GM19025 (cell line): Measurements from ENCODE around the gene HMCN2.
"Not testable (repeated sequence)": the region's sequence is repeated elsewhere in the genome, so short reads cannot be mapped to it uniquely, and the experiment has no call there.

Experiments
- ATAC-seq: cut with Tn5 transposase; IDR thresholded peaks from one replicate; pipeline ENCODE4 v1.9.1; 2021; ENCODE audit warnings: mild to moderate bottlenecking, low read depth, moderate library complexity; ENCODE audit not compliant: unreplicated experiment

The HMCN2 gene

GRCh38 chr9:130263601-130264413 lies 1.8 kb upstream of the HMCN2 start:
- ATAC-seq = no peak

- no peak for ATAC-seq
Observed at GRCh38 chr9:130264414-130265350, 878 bp upstream of the HMCN2 start.

DNA sequence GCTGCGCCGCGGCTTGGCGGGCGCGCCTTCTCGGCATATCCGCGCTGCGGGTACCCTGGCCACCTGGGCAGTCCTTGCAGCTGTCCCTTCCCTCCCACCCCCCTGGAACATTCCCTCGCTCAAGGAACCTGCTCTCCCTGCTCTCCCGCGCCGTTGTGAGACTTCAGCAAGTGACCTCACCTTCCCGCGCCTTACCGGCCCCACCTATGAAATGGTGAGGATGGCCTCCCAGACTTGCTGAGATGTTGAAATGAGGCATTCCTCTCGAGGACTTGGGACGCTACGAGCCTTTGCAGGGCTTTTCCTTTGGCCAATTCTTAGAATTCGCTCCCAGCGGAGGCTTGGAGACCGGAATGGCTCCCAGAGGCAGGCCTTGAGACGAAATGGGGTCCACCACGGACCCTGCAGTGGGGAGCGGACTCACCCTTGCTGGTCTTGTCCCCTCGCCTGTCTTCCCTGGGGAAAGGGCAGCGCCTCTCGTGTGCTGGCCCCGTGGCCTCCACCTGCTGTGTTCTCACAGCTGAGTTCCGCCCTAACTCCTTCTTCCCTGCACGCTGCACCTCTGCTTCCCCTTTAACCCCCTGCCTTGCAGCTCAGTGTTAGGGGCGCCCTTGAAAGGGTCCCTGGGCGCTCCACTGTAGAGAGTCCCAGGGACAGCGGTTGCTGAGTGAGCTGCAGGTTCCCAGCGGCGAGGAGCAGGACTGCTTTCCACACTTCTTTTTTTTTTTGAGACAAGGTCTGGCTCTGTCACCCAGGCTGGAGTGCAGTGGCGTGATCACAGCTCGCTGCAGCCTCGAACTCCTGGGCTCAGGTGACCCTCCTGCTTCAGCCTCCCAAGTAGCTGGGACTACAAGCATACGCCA lies 907 bp downstream of the HMCN2 start:
- no peak for ATAC-seq

DNA sequence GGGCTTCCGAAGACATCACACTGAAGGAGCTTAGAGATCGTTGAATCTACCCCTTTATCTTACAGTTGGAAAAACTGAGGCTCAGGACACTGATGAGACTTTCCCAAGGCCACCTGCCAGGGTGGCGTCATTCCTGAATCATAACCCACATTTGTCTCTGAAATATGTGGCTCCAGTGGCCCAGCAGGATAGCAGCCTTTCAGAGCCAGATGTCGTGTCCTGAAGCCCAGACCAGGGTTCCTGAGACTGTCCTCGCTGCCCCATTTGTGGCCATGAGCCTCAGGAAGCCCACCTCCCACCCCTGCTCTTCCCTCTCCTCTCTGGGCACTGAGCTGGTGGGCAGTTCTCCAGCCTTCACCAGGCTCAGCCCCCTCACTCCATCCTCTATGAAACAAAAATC lies 2.4 kb downstream of the HMCN2 start:
- no peak for ATAC-seq

- ATAC-seq = no peak
Observed at GRCh38 chr9:130268521-130269211, 3.1 kb downstream of the HMCN2 start.

GRCh38 chr9:130271473-130271872 lies 5.9 kb downstream of the HMCN2 start:
- ATAC-seq = no peak

GRCh38 chr9:130275156-130275555 lies 9.6 kb downstream of the HMCN2 start:
- ATAC-seq = no peak

- no peak for ATAC-seq
Observed at GRCh38 chr9:130276121-130276520, 10.6 kb downstream of the HMCN2 start.

DNA sequence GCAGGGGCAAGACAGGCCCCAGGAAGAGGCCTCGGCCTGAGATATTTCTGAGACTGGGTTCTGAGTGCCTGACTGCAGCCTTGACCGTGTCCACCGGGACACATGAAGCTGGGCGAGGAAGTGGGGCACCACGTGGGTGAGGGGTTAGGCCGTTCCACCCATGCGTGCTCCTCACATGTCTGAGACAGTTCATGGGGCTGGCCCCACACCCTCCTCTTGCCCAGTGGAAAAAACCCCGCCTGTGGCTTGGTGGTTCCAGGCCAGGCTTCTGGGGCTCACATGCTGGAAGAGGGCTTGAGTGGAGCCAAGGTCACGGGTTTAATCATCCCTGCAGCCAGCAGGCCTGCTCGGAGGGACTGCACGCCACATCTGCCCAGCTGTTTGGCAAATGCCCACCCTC lies 11.4 kb downstream of the HMCN2 start:
- ATAC-seq = no peak

DNA sequence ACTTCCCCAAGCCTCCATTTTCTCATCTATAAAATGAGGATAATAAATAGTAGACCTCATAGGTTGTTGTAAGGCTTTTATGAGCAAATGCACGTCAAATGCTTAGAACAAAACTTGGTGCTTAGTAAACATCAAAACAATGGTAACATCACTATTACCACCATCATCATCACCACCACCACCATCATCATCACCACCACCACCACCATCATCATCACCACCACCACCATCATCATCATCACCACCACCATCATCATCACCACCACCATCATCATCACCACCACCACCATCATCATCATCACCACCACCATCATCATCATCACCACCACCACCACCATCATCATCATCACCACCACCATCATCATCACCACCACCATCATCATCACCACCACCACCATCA lies 12.0 kb downstream of the HMCN2 start:
- ATAC-seq = not testable (repeated sequence)

DNA sequence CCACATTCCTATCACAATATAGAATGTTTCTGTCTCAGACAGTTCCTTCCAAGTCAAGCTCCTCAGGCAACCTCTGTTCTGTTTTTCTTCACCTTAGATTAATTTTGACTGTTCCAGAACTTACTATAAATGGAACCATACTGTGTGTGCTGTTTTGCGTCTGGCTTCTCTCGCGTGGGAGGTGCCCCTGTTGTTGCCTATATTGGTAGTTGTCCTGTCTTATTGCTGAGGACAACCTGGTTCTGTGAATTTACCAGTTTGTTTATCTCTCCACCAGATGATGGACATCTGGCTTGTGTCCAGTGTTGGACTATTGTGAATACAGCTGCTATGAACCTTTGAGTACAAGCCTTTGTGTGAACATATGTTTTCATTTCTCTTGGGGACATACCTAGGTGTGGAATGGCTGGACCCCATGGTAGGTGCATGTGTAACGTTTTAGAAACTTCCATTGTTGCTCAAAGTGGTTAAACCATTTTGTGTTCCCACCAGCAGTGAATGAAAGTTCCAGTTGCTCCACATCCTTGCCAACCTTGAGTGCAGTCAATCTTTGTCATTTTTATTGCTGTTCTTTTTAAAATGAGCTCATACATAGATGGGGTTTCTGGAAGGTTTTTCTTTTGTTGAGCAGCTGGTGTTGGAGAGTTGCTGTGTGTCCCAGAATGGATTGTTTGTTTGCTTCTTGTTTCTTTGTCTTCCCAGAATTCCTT lies 18.1 kb downstream of the HMCN2 start:
- ATAC-seq = no peak

GRCh38 chr9:130284249-130284625 lies 18.7 kb downstream of the HMCN2 start:
- ATAC-seq = no peak

DNA sequence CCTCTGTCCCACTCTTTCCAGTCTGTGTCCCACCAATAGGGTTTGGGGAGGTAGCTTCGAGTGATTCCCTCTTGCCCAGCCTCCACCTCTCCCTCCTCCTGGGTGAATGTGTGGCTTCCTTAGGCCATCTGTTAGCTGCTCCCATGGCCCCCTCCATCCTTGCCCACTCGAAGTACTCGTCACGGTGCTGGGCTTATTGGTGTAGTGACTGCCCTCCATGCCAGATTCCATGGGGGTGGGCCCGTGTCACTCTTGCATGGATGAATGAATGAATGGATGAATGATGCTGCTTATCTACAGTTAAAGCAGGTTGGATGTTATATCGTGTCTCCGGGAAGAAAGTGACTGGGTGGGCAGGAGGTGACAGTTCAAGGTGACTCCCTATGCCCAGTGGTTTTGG lies 19.1 kb downstream of the HMCN2 start:
- ATAC-seq = no peak

GRCh38 chr9:130285271-130285670 lies 19.7 kb downstream of the HMCN2 start:
- no peak for ATAC-seq

DNA sequence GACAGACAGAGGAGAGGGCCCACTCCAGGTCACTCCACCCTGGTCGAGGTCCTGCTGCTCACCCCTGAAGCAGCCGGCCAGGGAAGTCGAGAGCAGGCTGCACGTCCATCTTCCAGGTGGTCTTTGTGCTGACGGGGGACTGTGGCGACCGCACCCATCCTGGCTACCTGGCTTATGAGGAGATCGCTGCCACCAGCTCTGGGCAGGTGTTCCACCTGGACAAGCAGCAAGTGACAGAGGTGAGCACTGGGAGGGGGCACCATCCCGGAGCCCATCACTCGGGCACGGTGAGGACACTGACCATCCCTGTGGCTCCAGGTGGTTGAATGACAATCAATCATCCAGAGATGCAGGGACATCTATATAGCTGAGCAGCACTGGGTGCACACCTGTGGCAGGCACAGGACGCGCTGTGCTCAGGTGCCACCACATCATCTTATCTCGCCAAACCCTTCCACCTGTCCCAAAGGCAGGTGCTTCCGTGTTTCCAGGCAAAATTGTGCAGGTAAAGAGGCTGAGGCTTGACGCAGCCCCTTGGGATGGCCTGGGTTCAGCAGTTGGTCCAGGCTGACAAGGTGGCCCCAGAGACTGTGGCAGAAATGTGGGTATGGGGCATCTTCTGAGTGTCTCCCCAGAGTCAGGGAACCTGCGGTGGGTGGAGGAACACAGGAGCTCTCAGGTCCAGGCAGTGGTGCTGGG lies 20.7 kb downstream of the HMCN2 start:
- ATAC-seq = no peak

DNA sequence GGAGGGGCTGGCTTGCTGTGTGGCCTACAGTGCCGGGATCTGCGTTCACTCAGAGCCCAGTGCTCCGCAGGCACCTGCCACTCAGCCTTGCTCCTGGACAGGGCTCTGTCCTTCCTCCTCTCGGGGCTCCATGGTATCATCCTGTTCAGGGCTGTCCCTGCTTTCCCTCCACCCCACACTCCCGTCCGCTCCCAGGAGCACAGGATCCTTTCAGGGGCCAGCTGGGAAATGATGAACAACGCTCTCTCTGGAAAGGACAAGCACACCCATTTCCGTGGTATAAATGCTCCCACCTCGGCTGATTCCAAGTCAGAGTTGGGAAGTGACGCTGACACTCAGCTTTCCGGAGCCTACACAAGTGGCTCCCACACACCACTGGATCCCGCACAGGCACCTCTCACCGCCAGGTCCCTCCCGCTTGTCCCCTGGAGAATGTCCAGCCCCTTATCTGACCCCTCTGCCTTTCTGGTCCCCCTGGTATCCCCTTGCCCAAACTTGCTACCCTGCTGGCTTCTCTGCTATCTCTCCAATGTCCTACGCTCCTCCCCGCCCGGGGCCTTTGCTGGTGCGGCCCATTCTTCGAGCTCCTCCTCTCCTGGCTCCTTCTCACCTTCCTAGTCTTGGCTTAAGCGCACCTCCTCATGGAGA lies 21.3 kb downstream of the HMCN2 start:
- no peak for ATAC-seq

DNA sequence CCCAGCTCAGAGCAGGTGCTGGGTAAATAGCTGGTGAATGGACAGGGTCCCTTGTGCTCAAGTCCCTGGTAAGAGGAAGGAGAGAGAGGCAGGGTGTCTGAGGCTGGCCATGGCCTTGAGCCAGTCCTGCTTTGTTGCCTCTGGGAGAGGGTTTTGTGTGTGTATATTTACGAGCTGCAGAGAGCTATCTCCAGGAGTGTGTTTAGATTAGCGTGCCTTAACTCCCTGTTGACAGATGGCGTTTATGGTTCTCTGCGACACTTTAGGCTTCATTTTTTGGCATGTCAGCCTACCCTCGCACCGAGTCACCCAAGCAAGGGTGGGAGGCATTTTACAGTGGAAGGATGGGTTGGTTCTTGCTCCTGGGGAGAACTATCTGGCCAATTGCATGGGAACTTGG lies 22.2 kb downstream of the HMCN2 start:
- ATAC-seq = no peak

- no peak for ATAC-seq
Observed at GRCh38 chr9:130288393-130288792, 22.8 kb downstream of the HMCN2 start.
